Stimulated activated CD4-positive, alpha-beta T cell treated with anti-CD3 and anti-CD28 coated beads, TNF-alpha, amount 100 ng/mL, for 4 hours (primary cell): Measurements from ENCODE around the gene ZNF800.

Source experiments
- DNase-seq, 3 experiments: peaks; one replicate each; pipeline ENCODE4 v3.0.0-alpha.2; 2020; ENCODE audit warnings: low read depth in 3 of 3

The ZNF800 gene

GRCh38 chr7:127390817-127391590, 1.5 kb downstream of the ZNF800 start:
- DNase-seq, result no peak

- no peak for DNase-seq
Observed at GRCh38 chr7:127390186-127390816, 2.2 kb downstream of the ZNF800 start.

- no peak for DNase-seq
Observed at GRCh38 chr7:127389321-127389720, 3.2 kb downstream of the ZNF800 start.

GRCh38 chr7:127387974-127388373, 4.5 kb downstream of the ZNF800 start:
- DNase-seq, result no peak

GRCh38 chr7:127383123-127383835, 9.2 kb downstream of the ZNF800 start:
- no peak for DNase-seq

- DNase-seq, result no peak
Observed at GRCh38 chr7:127382301-127383085, 10.0 kb downstream of the ZNF800 start.

- DNase-seq, result no peak
Observed at GRCh38 chr7:127380479-127380878, 12.0 kb downstream of the ZNF800 start.

- DNase-seq, result no peak
Observed at GRCh38 chr7:127379642-127380041, 12.9 kb downstream of the ZNF800 start.

- DNase-seq, result no peak
Observed at GRCh38 chr7:127378537-127378936, 14.0 kb downstream of the ZNF800 start.

- DNase-seq, result no peak
Observed at GRCh38 chr7:127377425-127377824, 15.1 kb downstream of the ZNF800 start.

GRCh38 chr7:127375631-127376030, 16.9 kb downstream of the ZNF800 start:
- no peak for DNase-seq

- no peak for DNase-seq
Observed at GRCh38 chr7:127367679-127368078, 24.8 kb downstream of the ZNF800 start.

- DNase-seq, result no peak
Observed at GRCh38 chr7:127366680-127367079, 25.8 kb downstream of the ZNF800 start.

GRCh38 chr7:127365957-127366315, 26.6 kb downstream of the ZNF800 start:
- no peak for DNase-seq

GRCh38 chr7:127365164-127365956, 27.1 kb downstream of the ZNF800 start:
- no peak for DNase-seq

GRCh38 chr7:127362364-127363027, 30.0 kb downstream of the ZNF800 start:
- no peak for DNase-seq

GRCh38 chr7:127361736-127362135, 30.8 kb downstream of the ZNF800 start:
- DNase-seq, result no peak

GRCh38 chr7:127359011-127359410, 33.5 kb downstream of the ZNF800 start:
- DNase-seq, result no peak

- DNase-seq, result no peak
Observed at GRCh38 chr7:127353897-127354296, 38.6 kb downstream of the ZNF800 start.

- DNase-seq, result no peak
Observed at GRCh38 chr7:127350586-127350985, 41.9 kb downstream of the ZNF800 start.

- no peak for DNase-seq
Observed at GRCh38 chr7:127349881-127350280, 42.6 kb downstream of the ZNF800 start.
